Fibroblast of the aortic adventitia (primary cell): ENCODE measurements around the gene MOG. TPM values are rescaled to one million over a fixed set of nuclear protein-coding genes. Genes with fewer than 3 reads are reported as not detected.

Source experiments
- DNase-seq: peaks from one replicate; pipeline ENCODE4 v3.0.0-alpha.2; 2010; ENCODE audit warnings: low read depth
- H3K4me3 ChIP-seq: 2 replicates; pipeline ENCODE4 v1.5.1; 2011; ENCODE audit warnings: low read depth, mild to moderate bottlenecking, control low read depth, low read length, moderate library complexity
- CTCF ChIP-seq: IDR thresholded peaks from 2 replicates; pipeline ENCODE4 v1.5.1; 2011; ENCODE audit warnings: mild to moderate bottlenecking, low read length, control low read depth, inconsistent platforms; ENCODE audit not compliant: insufficient read depth
- small RNA-seq: library from RNA; depleted of rRNA; stranded (forward); fragments of <200 nt; gene quantifications from one replicate; pipeline ENCODE3, GENCODE V24; 2012
- total RNA-seq: library from RNA; depleted of rRNA; stranded (reverse); fragments of >200 nt; gene quantifications from 2 replicates; pipeline ENCODE4 v1.2.3, GENCODE V29; 2012; ENCODE audit warnings: low replicate concordance

The MOG gene
- total RNA-seq, 1 donor: not detected

GRCh38 chr6:29709188-29709587, 52.3 kb downstream of the MOG start:
- H3K4me3 ChIP-seq: no peak overlapping the region
- no peak for TF ChIP-seq CTCF
- DNase-seq: no peak

GRCh38 chr6:29710281-29710941, 53.5 kb downstream of the MOG start:
- no peak for DNase-seq
- no peak for TF ChIP-seq CTCF
- no peak overlapping the region for H3K4me3 ChIP-seq

- no peak for TF ChIP-seq CTCF
- H3K4me3 ChIP-seq: no peak overlapping the region
- no peak for DNase-seq
Observed at GRCh38 chr6:29720863-29721262, 64.0 kb downstream of the MOG start.

Small RNA genes lying within 50 kb of the gene (small RNA-seq; reads per million reads assigned to genes)
- gene SUMO2P1: not detected

Other genes starting within 250 kb of the MOG start
- gene OR12D1, start 242.2 kb upstream of the MOG start, total RNA-seq: not detected in 2 replicates
- not detected in 2 replicates for gene OR10C1, start 217.8 kb upstream of the MOG start, total RNA-seq
- gene OR11A1, start 200.0 kb upstream of the MOG start, total RNA-seq: not detected in 2 replicates
- gene OR2H1, start 199.9 kb upstream of the MOG start, total RNA-seq: not detected in 2 replicates
- not detected in 2 replicates for gene MAS1L, start 169.1 kb upstream of the MOG start, total RNA-seq
- gene UBD, start 97.4 kb upstream of the MOG start, total RNA-seq: not detected in 2 replicates
- not detected in 2 replicates for gene OR2H2, start 72.0 kb upstream of the MOG start, total RNA-seq
- gene GABBR1, start 23.9 kb upstream of the MOG start, total RNA-seq: 11.7 and 19.2 TPM in 2 replicates
- 0.49 TPM in 1 of 2 replicates, not detected in the other for gene ZFP57, start 24.1 kb downstream of the MOG start, total RNA-seq
- gene HLA-F, start 66.3 kb downstream of the MOG start, total RNA-seq: 1.1 and 2.9 TPM in 2 replicates
- not detected in 2 replicates for gene HLA-G, start 170.7 kb downstream of the MOG start, total RNA-seq